Epidermal melanocyte (primary cell): ENCODE measurements around the gene CCNA2.

Source experiments
- DNase-seq: peaks from one replicate; pipeline ENCODE4 v3.0.0; 2011; ENCODE audit warnings: low spot score; ENCODE audit not compliant: insufficient read length

Gene CCNA2

GRCh38 chr4:121776610-121777401 is 46.9 kb downstream of the CCNA2 start:
- no peak for DNase-seq

- no peak for DNase-seq
Observed at GRCh38 chr4:121773883-121774282, 49.8 kb downstream of the CCNA2 start.

- no peak for DNase-seq
Observed at GRCh38 chr4:121771869-121772268, 51.8 kb downstream of the CCNA2 start.

GRCh38 chr4:121769341-121769740 is 54.3 kb downstream of the CCNA2 start:
- no peak for DNase-seq

- no peak for DNase-seq
Observed at GRCh38 chr4:121767166-121767565, 56.5 kb downstream of the CCNA2 start.
